GM13976 (cell line): ENCODE results near the gene GRIA4.

Experiments
- DNase-seq: peaks from one replicate; pipeline ENCODE4 v3.0.0; 2012; ENCODE audit warnings: low spot score
- CTCF ChIP-seq: IDR thresholded peaks from 2 replicates; pipeline ENCODE4 v1.5.1; 2012; ENCODE audit warnings: borderline replicate concordance, mild to moderate bottlenecking; ENCODE audit not compliant: insufficient read depth; ENCODE audit errors: extremely low read depth, missing control alignments, control extremely low read depth
- in situ Hi-C: fragments of 300-500 bp; cut with MboI; formaldehyde crosslinking; loops from one replicate; pipeline ENCODE4 v1.12.0; 2022; ENCODE audit warnings: low sequenced_read_pairs, mixed read lengths, inconsistent platforms; ENCODE audit not compliant: unreplicated experiment

Gene GRIA4

GRCh38 chr11:105609832-105610781 lies at the start of gene GRIA4:
Gene GRIA4 (plus strand): TSS chr11:105610073. CDS start chr11:105610998, 925 bp downstream.
- no peak for TF ChIP-seq CTCF
- DNase-seq: peak; percentile 12

GRCh38 chr11:105573091-105573490 lies 36.8 kb upstream of the GRIA4 start:
- in situ Hi-C loops: no loop called here
- no peak for TF ChIP-seq CTCF
- DNase-seq: no peak

More at GRCh38 chr11:105609832-105610781, at the start of gene GRIA4:
- in situ Hi-C loops: no loop called here

- TF ChIP-seq CTCF: no peak
- no peak for DNase-seq
- in situ Hi-C loops: no loop called here
These were observed 34.9 kb upstream of the GRIA4 start for GRCh38 chr11:105574974-105575373.

GRCh38 chr11:105577641-105578040 lies 32.2 kb upstream of the GRIA4 start:
- TF ChIP-seq CTCF: no peak
- in situ Hi-C loops: no loop called here
- no peak for DNase-seq

- in situ Hi-C loops: no loop called here
- no peak for TF ChIP-seq CTCF
These were observed 30.8 kb upstream of the GRIA4 start for GRCh38 chr11:105579111-105579510.

GRCh38 chr11:105582497-105582896 lies 27.4 kb upstream of the GRIA4 start:
- no peak for DNase-seq
- in situ Hi-C loops: no loop called here

More at GRCh38 chr11:105579111-105579510, 30.8 kb upstream of the GRIA4 start:
- no peak for DNase-seq

More at GRCh38 chr11:105582497-105582896, 27.4 kb upstream of the GRIA4 start:
- no peak for TF ChIP-seq CTCF
